BLaER1 (cell line): ENCODE results near the gene AK5.

Experiments used
- H3K27ac ChIP-seq: shearing (Covaris generic); formaldehyde crosslinking; 2 replicates; pipeline ENCODE4 v1.8.1; 2022
- H3K27me3 ChIP-seq: shearing (Covaris generic); formaldehyde crosslinking; 2 replicates; pipeline ENCODE4 v1.8.1; 2022
- H3K36me3 ChIP-seq: shearing (Covaris generic); formaldehyde crosslinking; 2 replicates; pipeline ENCODE4 v1.8.1; 2022
- H3K4me1 ChIP-seq: shearing (Covaris generic); formaldehyde crosslinking; 2 replicates; pipeline ENCODE4 v1.8.1; 2022
- H3K4me2 ChIP-seq: shearing (Covaris generic); formaldehyde crosslinking; 2 replicates; pipeline ENCODE4 v1.8.1; 2022
- H3K4me3 ChIP-seq: shearing (Covaris generic); formaldehyde crosslinking; 2 replicates; pipeline ENCODE4 v1.8.1; 2022
- H3K9ac ChIP-seq: shearing (Covaris generic); formaldehyde crosslinking; 2 replicates; pipeline ENCODE4 v1.8.1; 2022
- H3K9me3 ChIP-seq: shearing (Covaris generic); formaldehyde crosslinking; 2 replicates; pipeline ENCODE4 v1.8.1; 2022
- H4K20me1 ChIP-seq: shearing (Covaris generic); formaldehyde crosslinking; 2 replicates; pipeline ENCODE4 v1.8.1; 2022
- Cebpa-rat ChIP-seq: shearing (Covaris generic); IDR thresholded peaks from 2 replicates; pipeline ENCODE4 v1.8.1; 2022

The AK5 gene

DNA sequence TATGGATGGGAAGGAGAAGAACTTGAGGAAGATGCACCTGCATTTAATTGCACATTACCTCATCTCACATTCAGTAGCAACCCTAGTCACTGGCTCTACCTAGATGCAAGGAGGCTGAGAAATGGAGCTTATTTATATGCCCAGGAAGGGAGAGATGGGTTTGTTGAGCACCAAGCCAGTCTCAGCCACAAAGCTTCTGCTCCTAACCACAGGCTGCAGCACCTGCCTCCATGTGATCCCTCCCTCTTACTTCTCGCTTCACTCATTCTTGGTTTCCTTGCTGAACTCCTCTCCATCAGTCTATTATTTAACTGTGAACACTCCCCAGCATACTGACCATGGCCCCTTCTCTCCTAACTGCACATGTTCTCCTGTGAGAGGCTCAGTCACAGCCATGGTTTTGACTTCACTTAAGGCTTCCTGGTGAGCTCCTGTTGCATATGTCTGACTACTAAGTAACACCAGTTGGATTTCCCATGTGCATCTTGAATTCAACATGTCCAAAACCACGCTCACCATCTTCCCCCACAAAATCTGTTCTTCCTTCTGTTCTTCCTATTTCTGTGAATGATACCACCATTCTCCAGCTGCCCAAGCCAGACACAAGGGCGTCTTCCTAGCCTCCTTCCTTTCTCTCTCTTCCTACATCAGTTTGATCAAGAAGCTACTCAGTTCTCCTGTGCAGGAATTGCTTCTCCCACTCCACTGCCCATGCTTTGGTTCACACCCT, 139.8 kb downstream of the AK5 start:
- H3K27ac ChIP-seq: no peak overlapping the region
- H3K9ac ChIP-seq: no peak overlapping the region
- H3K36me3 ChIP-seq: no peaks in the 10 kb centered on the region
- no peaks in the 10 kb centered on the region for H4K20me1 ChIP-seq
- no peak overlapping the region for H3K4me3 ChIP-seq
- H3K9me3 ChIP-seq: peaks cover 38% of the 10 kb centered on the region
- H3K27me3 ChIP-seq: no peaks in the 10 kb centered on the region
- TF ChIP-seq Cebpa-rat: no peak
- H3K4me2 ChIP-seq: peak overlapping the region; percentile 64
- peaks cover 17% of the 10 kb centered on the region for H3K4me1 ChIP-seq

- no peaks in the 10 kb centered on the region for H4K20me1 ChIP-seq
- H3K4me1 ChIP-seq: peaks cover 17% of the 10 kb centered on the region
- H3K27me3 ChIP-seq: no peaks in the 10 kb centered on the region
- H3K36me3 ChIP-seq: no peaks in the 10 kb centered on the region
- TF ChIP-seq Cebpa-rat: no peak
- H3K4me3 ChIP-seq: no peak overlapping the region
- no peak overlapping the region for H3K9ac ChIP-seq
- H3K4me2 ChIP-seq: no peak overlapping the region
- no peak overlapping the region for H3K27ac ChIP-seq
- peaks cover 33% of the 10 kb centered on the region for H3K9me3 ChIP-seq
Measured at GRCh38 chr1:77424236-77424635, 142.4 kb downstream of the AK5 start.

DNA sequence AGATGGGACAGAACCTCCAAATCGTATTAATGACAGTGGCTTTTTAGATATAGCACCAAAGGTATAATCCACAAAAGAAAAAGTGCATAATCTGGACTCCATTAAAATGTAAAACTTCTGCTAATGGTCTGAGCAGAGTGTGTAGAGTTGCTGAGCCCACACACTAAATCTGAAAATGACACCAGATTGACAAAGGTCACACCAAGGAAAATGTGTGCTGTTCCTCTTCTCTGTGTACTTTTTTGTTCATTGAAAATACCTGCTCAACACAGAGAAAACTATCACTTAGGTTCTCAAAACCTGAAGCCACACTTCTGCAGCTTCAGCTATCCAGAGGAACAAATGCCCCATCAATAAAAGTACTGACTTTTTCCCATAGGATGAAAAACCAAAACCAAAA, 146.2 kb downstream of the AK5 start:
- no peak for TF ChIP-seq Cebpa-rat
- Histone ChIP-seq H3K27me3 (no peaks in the 10 kb centered on the region), H3K36me3 (no peaks in the 10 kb centered on the region), H3K9ac (no peak overlapping the region), H3K9me3 (peaks cover 49% of the 10 kb centered on the region), H3K4me1 (peaks cover 31% of the 10 kb centered on the region), H3K27ac (no peak overlapping the region), H4K20me1 (no peaks in the 10 kb centered on the region), H3K4me3 (no peak overlapping the region), H3K4me2 (no peak overlapping the region)

DNA sequence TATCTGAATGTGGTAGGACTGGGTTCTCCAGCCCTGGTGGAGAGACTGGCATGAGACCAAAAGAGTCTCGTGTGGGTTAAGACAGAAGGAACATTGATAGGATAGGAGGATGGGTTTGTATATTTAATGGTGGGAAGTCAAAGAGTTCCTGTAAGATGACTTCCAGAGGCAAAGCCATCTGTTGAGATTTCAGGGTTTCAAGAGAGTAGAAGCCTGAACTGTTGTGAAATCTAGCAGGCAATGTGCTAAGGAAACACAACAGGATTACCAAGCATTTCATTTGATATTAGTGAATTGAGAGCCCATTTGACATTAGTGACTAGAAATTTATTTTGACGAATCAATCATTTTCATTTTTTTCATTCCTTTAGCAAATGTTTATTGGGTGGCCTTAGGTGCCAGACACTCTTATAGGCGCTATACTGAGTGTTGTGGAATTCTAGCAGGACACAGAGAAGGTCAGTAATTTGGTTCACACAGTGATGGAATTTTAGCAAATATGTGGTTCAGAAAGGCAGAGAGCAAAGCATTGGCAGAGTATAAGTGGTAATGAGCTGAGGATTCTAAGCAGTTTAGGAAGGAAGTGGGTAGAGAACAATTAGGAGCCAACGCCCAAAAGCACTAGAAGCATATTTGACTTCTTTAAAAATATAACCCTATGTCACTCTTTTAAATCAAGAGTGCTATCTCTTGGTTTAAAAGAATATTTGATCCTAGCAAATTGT, 149.3 kb downstream of the AK5 start:
- TF ChIP-seq Cebpa-rat: no peak
- no peak overlapping the region; the same call in 1 of the 2 replicates for H3K4me3 ChIP-seq
- H3K9me3 ChIP-seq: peaks cover 45% of the 10 kb centered on the region
- H3K4me2 ChIP-seq: peak overlapping the region; percentile 78
- H3K36me3 ChIP-seq: no peaks in the 10 kb centered on the region
- no peaks in the 10 kb centered on the region for H3K27me3 ChIP-seq
- peaks cover 61% of the 10 kb centered on the region for H3K4me1 ChIP-seq
- peak overlapping the region; percentile 4 for H3K27ac ChIP-seq
- H4K20me1 ChIP-seq: no peaks in the 10 kb centered on the region
- H3K9ac ChIP-seq: no peak overlapping the region

GRCh38 chr1:77433934-77434333, 152.1 kb downstream of the AK5 start:
- no peak overlapping the region; the same call in 1 of the 2 replicates for H3K4me3 ChIP-seq
- 0 out of 2 replicates have a peak overlapping the region, but pooled peaks have one; percentile 63 for H3K9ac ChIP-seq
- no peaks in the 10 kb centered on the region for H3K27me3 ChIP-seq
- H3K36me3 ChIP-seq: no peaks in the 10 kb centered on the region
- H4K20me1 ChIP-seq: no peaks in the 10 kb centered on the region
- TF ChIP-seq Cebpa-rat: no peak
- H3K4me2 ChIP-seq: peak overlapping the region; percentile 80
- peaks cover 79% of the 10 kb centered on the region for H3K4me1 ChIP-seq
- peak overlapping the region; percentile 73; the same call in 1 of the 2 replicates for H3K27ac ChIP-seq
- H3K9me3 ChIP-seq: peaks cover 26% of the 10 kb centered on the region

DNA sequence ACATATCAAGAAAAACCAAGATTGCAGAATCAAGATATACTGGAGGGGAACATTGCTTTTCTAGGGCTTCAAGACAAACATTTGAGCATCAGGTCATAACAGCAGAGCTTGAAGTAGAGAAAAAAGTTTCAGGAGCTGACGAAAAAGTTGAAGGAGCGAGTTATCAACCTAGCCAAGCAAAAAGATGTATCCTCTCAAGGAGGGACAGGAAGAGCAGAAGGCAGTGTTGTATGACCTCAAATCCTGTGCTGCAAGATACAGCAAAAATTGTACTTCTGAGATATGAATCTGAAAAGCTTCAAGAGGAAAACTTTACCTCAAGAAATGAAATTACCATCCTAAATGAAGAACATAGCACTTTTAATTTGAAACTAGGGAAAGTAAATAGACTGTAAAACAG, 153.1 kb downstream of the AK5 start:
- no peak for TF ChIP-seq Cebpa-rat
- Histone ChIP-seq H4K20me1 (no peaks in the 10 kb centered on the region), H3K4me1 (peaks cover 79% of the 10 kb centered on the region), H3K27me3 (no peaks in the 10 kb centered on the region), H3K27ac (peak overlapping the region; percentile 73), H3K4me2 (peak overlapping the region; percentile 80), H3K36me3 (no peaks in the 10 kb centered on the region), H3K9ac (peak overlapping the region; percentile 63), H3K4me3 (peak overlapping the region; percentile 31; the same call in 1 of the 2 replicates), H3K9me3 (peaks cover 27% of the 10 kb centered on the region)

DNA sequence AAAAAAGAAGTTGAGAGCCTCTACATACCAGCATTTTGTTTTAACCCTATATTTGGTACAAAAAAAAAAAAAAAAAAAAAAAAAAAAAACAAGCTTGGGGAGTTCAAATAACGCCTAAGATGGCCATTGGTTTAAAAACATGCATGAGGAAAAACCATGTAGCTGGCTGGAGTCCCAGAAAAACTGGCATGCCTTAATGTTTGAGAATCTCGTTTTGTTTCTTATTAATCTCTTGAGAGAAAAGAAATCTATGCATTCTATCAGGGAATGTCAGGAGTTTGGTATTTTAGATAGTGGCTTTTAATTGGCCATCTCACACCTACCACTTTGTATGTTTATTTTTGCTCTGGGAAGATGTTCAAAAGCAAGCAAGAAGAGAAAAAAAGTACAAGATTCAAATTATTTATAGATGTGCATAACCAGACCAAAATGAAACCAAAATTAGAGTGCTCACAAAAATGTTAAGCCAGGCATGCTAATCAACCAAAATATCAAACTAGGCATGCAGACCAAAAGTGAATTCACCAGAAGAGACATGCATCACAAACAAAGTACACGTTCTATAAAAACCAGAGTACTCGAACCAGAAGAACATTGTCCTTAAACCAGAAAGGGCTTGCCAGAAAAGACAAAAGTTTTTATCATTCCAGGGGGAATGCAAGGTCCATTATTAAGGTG, 156.6 kb downstream of the AK5 start:
- Histone ChIP-seq H3K4me3 (no peak overlapping the region), H3K27ac (no peak overlapping the region), H3K36me3 (no peaks in the 10 kb centered on the region), H3K9me3 (peaks cover 36% of the 10 kb centered on the region), H3K9ac (no peak overlapping the region), H3K27me3 (no peaks in the 10 kb centered on the region), H3K4me1 (peaks cover 45% of the 10 kb centered on the region), H3K4me2 (peak overlapping the region; percentile 23), H4K20me1 (no peaks in the 10 kb centered on the region)
- TF ChIP-seq Cebpa-rat: no peak

DNA sequence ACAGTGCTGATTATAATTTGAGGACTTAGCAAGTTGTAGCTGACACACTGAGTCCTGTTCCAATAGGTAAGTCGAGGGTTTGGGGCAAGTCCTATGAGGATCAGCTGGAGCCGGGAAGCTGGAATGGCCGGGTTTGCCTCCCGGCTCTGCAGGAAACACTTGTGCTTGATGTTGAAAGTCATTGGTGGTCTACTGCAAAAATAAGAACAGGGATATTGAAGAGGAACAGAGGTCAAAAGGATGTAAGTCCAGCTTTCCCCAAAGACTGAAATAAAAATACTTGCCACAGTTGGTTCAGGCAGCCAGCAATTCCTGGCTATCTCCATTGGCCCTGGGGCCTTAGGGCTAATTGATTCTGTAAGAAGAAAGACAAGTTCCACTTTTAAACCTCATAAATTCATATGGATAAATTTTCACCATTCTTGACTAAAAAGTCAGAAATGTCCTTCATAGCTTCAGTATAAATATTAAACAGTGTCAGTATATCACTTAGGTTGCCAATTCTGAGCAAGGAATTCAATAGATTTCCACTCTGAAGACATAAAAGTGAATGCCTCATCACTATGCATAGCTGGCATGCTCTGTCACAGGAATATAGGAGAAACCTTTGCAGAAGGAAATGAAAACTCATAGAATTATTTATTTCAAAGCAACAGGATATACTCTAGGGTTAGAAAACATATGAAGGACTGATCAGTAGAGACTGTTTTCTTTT, 165.2 kb downstream of the AK5 start:
- H3K9me3 ChIP-seq: peaks cover 10% of the 10 kb centered on the region; the same call in 1 of the 2 replicates
- no peaks in the 10 kb centered on the region for H3K36me3 ChIP-seq
- H3K4me3 ChIP-seq: no peak overlapping the region
- H3K4me1 ChIP-seq: no peaks in the 10 kb centered on the region
- H3K9ac ChIP-seq: no peak overlapping the region
- no peak overlapping the region for H3K4me2 ChIP-seq
- H4K20me1 ChIP-seq: no peaks in the 10 kb centered on the region
- TF ChIP-seq Cebpa-rat: no peak
- H3K27me3 ChIP-seq: no peaks in the 10 kb centered on the region
- H3K27ac ChIP-seq: no peak overlapping the region

- Histone ChIP-seq H3K4me2 (no peak overlapping the region), H3K27ac (no peak overlapping the region), H3K4me3 (no peak overlapping the region), H3K4me1 (no peaks in the 10 kb centered on the region), H4K20me1 (no peaks in the 10 kb centered on the region), H3K27me3 (no peaks in the 10 kb centered on the region), H3K36me3 (no peaks in the 10 kb centered on the region), H3K9ac (no peak overlapping the region), H3K9me3 (peaks cover 6% of the 10 kb centered on the region; the same call in 1 of the 2 replicates)
- TF ChIP-seq Cebpa-rat: no peak
Measured at GRCh38 chr1:77447669-77448068, 165.8 kb downstream of the AK5 start.
